C4-2B (cell line): ENCODE measurements around the gene SEPTIN10.

Experiments
- ZFX ChIP-seq: fragments of 450-650 bp; IDR thresholded peaks from 2 replicates; pipeline ENCODE4 v1.6.1; 2017
- TF ChIP-seq, protein P1 (sequence below): fragments of 450-650 bp; conservative IDR thresholded peaks from 2 replicates; pipeline ENCODE4 v1.5.1; 2017; ENCODE audit warnings: mild to moderate bottlenecking

DNA sequence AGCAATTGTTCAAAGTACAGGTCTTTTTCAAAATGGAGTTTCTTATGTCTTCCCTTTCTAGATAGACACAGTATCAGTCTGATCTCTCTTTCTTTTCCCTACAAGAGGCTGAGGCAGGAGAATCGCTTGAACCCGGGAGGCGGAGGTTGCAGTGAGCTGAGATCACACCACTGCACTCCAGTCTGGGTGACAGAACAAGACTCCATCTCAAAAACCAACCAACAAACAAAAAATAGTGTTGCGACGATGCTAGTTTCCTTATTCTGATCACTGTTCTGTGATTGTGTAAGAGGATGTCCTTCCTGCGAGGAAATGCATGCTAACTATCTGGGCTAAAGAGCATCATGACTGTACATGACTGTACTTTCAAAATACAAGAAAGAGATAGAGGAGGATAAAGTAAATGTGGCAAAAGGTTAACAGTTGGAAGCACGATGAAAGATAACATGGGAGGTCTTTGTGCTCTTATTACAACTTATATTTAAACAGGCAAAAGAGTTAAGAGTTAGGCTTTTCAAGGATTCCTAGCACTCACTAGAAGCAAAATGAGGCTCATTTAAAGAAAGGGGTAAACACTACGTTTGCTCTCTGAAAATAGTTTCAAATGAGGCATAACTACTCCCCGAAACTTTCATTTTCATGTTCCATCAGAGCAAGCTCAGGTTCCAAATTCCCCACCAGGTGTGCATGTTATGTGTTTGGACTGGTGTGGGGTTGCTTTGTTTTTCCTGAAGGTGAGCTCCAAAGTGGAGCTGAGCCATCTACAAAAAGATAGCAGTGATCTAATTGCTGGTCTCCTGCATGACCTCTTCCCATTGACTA, 24.2 kb upstream of the SEPTIN10 start:
- TF ChIP-seq, protein P1, sequence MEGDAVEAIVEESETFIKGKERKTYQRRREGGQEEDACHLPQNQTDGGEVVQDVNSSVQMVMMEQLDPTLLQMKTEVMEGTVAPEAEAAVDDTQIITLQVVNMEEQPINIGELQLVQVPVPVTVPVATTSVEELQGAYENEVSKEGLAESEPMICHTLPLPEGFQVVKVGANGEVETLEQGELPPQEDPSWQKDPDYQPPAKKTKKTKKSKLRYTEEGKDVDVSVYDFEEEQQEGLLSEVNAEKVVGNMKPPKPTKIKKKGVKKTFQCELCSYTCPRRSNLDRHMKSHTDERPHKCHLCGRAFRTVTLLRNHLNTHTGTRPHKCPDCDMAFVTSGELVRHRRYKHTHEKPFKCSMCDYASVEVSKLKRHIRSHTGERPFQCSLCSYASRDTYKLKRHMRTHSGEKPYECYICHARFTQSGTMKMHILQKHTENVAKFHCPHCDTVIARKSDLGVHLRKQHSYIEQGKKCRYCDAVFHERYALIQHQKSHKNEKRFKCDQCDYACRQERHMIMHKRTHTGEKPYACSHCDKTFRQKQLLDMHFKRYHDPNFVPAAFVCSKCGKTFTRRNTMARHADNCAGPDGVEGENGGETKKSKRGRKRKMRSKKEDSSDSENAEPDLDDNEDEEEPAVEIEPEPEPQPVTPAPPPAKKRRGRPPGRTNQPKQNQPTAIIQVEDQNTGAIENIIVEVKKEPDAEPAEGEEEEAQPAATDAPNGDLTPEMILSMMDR = no peak
- no peak for TF ChIP-seq ZFX
